ENCODE data around the gene ADAP1.

DNA sequence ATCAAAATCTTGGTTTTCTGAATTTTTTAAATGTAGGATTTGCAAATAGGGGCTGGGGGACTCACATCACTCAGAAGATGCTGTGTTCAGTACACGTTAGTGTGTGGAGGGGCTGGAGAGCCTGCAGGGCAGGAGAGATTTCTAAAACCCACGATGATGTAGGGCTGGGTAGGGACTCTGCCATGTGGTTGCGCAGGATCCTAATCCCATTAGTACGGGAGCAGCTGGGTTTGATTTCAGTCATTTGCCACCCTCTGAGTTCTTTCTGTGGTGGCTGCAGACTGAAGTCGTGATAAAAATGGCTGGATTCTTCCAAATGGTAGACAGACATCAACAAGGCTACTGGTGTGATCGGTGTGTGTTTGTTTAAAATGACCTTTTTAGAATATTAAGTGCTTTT, 92.3 kb downstream of the ADAP1 start:
- TF ChIP-seq, protein P1, sequence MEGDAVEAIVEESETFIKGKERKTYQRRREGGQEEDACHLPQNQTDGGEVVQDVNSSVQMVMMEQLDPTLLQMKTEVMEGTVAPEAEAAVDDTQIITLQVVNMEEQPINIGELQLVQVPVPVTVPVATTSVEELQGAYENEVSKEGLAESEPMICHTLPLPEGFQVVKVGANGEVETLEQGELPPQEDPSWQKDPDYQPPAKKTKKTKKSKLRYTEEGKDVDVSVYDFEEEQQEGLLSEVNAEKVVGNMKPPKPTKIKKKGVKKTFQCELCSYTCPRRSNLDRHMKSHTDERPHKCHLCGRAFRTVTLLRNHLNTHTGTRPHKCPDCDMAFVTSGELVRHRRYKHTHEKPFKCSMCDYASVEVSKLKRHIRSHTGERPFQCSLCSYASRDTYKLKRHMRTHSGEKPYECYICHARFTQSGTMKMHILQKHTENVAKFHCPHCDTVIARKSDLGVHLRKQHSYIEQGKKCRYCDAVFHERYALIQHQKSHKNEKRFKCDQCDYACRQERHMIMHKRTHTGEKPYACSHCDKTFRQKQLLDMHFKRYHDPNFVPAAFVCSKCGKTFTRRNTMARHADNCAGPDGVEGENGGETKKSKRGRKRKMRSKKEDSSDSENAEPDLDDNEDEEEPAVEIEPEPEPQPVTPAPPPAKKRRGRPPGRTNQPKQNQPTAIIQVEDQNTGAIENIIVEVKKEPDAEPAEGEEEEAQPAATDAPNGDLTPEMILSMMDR (conservative IDR thresholded peaks at IDR 0.05; ENCODE audit: low read depth, low read length) = no peak
- no peak for TF ChIP-seq EZH2 (IDR thresholded peaks at IDR 0.05; ENCODE audit: borderline replicate concordance, low read depth, low read length, poor library complexity, severe bottlenecking)

Measured in A673 (cell line).